ENCODE data around the gene DIP2A.

Gene DIP2A

GRCh38 chr21:46458315-46459023 is at the start of gene DIP2A:
TSS of gene DIP2A (plus strand) at chr21:46458891. CDS start at chr21:46459132, 241 bp downstream.
- peak; percentile 85 to 92 for DNase-seq (ENCODE audit: low read depth in 1 of 2, low spot score in 1 of 2)

- DNase-seq (ENCODE audit: low read depth in 1 of 2, low spot score in 1 of 2) = no peak
Observed at GRCh38 chr21:46409641-46410406, 48.9 kb upstream of the DIP2A start.

GRCh38 chr21:46410516-46410915 is 48.2 kb upstream of the DIP2A start:
- DNase-seq (ENCODE audit: low read depth in 1 of 2, low spot score in 1 of 2) = no peak

GRCh38 chr21:46411236-46411635 is 47.5 kb upstream of the DIP2A start:
- no peak for DNase-seq (ENCODE audit: low read depth in 1 of 2, low spot score in 1 of 2)

- DNase-seq (ENCODE audit: low read depth in 1 of 2, low spot score in 1 of 2) = no peak
Observed at GRCh38 chr21:46411691-46412090, 47.0 kb upstream of the DIP2A start.

GRCh38 chr21:46412521-46413364 is 45.9 kb upstream of the DIP2A start:
- no peak for DNase-seq (ENCODE audit: low read depth in 1 of 2, low spot score in 1 of 2)

- no peak for DNase-seq (ENCODE audit: low read depth in 1 of 2, low spot score in 1 of 2)
Observed at GRCh38 chr21:46413365-46413696, 45.4 kb upstream of the DIP2A start.

GRCh38 chr21:46414965-46415275 is 43.8 kb upstream of the DIP2A start:
- no peak for DNase-seq (ENCODE audit: low read depth in 1 of 2, low spot score in 1 of 2)

GRCh38 chr21:46416551-46416950 is 42.1 kb upstream of the DIP2A start:
- no peak for DNase-seq (ENCODE audit: low read depth in 1 of 2, low spot score in 1 of 2)

GRCh38 chr21:46418265-46418946 is 40.3 kb upstream of the DIP2A start:
- DNase-seq (ENCODE audit: low read depth in 1 of 2, low spot score in 1 of 2) = no peak

- no peak for DNase-seq (ENCODE audit: low read depth in 1 of 2, low spot score in 1 of 2)
Observed at GRCh38 chr21:46420241-46421190, 38.2 kb upstream of the DIP2A start.

GRCh38 chr21:46421191-46421750 is 37.4 kb upstream of the DIP2A start:
- no peak for DNase-seq (ENCODE audit: low read depth in 1 of 2, low spot score in 1 of 2)

GRCh38 chr21:46421756-46422555 is 36.7 kb upstream of the DIP2A start:
- DNase-seq (ENCODE audit: low read depth in 1 of 2, low spot score in 1 of 2) = no peak

GRCh38 chr21:46422636-46423241 is 36.0 kb upstream of the DIP2A start:
- no peak for DNase-seq (ENCODE audit: low read depth in 1 of 2, low spot score in 1 of 2)

- DNase-seq (ENCODE audit: low read depth in 1 of 2, low spot score in 1 of 2) = no peak
Observed at GRCh38 chr21:46423546-46424038, 35.1 kb upstream of the DIP2A start.

- DNase-seq (ENCODE audit: low read depth in 1 of 2, low spot score in 1 of 2) = no peak
Observed at GRCh38 chr21:46424039-46424591, 34.6 kb upstream of the DIP2A start.

- no peak for DNase-seq (ENCODE audit: low read depth in 1 of 2, low spot score in 1 of 2)
Observed at GRCh38 chr21:46424621-46425020, 34.1 kb upstream of the DIP2A start.

- no peak for DNase-seq (ENCODE audit: low read depth in 1 of 2, low spot score in 1 of 2)
Observed at GRCh38 chr21:46425041-46425440, 33.6 kb upstream of the DIP2A start.
